C4-2B (cell line): ENCODE data around the gene FAM111A.

ENCODE experiments used
- CTCF ChIP-seq: fragments of 450-650 bp; conservative IDR thresholded peaks from 2 replicates; pipeline ENCODE4 v1.5.1; 2017; ENCODE audit warnings: mild to moderate bottlenecking
- ZFX ChIP-seq: fragments of 450-650 bp; IDR thresholded peaks from 2 replicates; pipeline ENCODE4 v1.6.1; 2017

DNA sequence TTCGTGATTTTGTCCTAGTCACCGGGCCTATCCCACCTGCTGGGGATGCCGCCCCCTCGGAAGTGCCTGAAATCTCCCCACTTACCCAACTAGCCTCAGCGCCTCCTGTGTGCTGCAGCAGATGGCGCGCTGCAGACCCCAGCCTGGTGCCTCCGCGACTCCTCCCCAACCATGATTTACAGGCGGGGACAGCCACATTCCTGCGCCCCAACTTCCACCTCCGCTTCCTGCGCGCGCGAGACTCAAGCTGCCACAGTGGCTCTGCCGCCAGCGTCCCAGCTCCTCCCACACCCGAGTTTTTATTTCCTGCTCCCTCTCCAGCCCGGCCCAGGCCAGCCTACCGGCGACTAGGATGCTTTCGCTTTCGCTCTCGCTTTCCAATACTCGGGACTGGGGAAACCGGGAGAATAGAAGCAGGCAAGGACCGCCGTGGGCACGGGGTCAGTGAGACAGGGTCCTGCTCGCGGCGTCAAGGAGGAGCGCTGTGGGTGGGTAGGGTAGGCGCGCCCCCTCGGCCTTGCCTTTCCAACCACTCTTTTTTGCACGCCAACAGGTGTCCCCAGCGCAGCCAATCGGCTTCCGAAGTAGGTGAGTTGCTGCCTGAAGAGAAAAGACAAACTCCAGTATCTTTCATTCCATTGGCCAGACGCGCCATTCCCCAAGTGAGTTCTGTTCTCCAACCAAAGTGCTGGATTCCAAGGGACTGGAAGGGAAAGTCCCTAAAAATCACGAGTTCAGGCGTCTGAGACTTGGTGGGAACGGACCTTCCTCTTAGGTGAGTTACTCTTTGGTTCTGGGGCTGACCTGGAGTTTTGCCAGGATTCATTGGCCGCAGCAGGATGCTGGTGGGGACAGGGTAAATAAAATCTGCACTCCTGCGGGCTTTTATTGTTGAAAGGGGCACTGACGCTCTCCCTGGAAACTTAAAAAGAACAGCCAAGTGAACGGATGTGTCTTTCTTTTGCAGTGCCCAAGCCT, at the start of gene FAM111A:
- TF ChIP-seq CTCF (peak; percentile 33), ZFX (peak; percentile 25; the same call in 1 of the 2 replicates)
